Lung (tissue), 12 donors: ENCODE results near the gene TINAG. TPM values are rescaled to one million over a fixed set of nuclear protein-coding genes. Genes with fewer than 3 reads are reported as not detected.

Source experiments
- ATAC-seq: fragments of 200-7000 bp; cut with Tn5 transposase; one replicate; pipeline ENCODE4 v1.9.1; 2020; ENCODE audit warnings: moderate number of reproducible peaks; ENCODE audit not compliant: insufficient read depth, low FRiP score
- DNase-seq, 3 donors: peaks; one replicate each; pipeline ENCODE4 v3.0.0-alpha.2; 2013 to 2017
- H3K27ac ChIP-seq, 2 donors: one replicate each; pipeline ENCODE4 v1.5.1; 2013; ENCODE audit warnings: mild to moderate bottlenecking in 2 of 2, moderate library complexity in 2 of 2, control low read depth in 1 of 2, inconsistent platforms in 1 of 2, low read depth in 1 of 2, low read length in 1 of 2
- H3K27me3 ChIP-seq, 3 donors: one replicate each; pipeline ENCODE4 v1.5.1; 2013; ENCODE audit warnings: low read length in 2 of 3; ENCODE audit not compliant: control insufficient read depth in 3 of 3, insufficient read depth in 3 of 3
- H3K36me3 ChIP-seq, 4 donors: one replicate each; pipeline ENCODE4 v1.5.1; 2013; ENCODE audit warnings: low read length in 4 of 4, mild to moderate bottlenecking in 1 of 4, moderate library complexity in 1 of 4; ENCODE audit not compliant: control insufficient read depth in 4 of 4, insufficient read depth in 4 of 4
- H3K4me1 ChIP-seq, 5 donors: one replicate each; pipeline ENCODE4 v1.5.1; 2013; ENCODE audit warnings: low read length in 5 of 5, mild to moderate bottlenecking in 2 of 5, moderate library complexity in 1 of 5; ENCODE audit not compliant: control insufficient read depth in 5 of 5, insufficient read depth in 5 of 5
- H3K4me3 ChIP-seq: one replicate; pipeline ENCODE4 v1.5.1; 2013; ENCODE audit warnings: mild to moderate bottlenecking, control low read depth, moderate library complexity
- H3K9ac ChIP-seq, 2 donors: one replicate each; pipeline ENCODE4 v1.5.1; 2013; ENCODE audit warnings: low read length in 2 of 2, control low read depth in 1 of 2; ENCODE audit not compliant: insufficient read depth in 1 of 2
- H3K9me3 ChIP-seq, 4 donors: one replicate each; pipeline ENCODE4 v1.5.1; 2013; ENCODE audit warnings: low read length in 3 of 4, mild to moderate bottlenecking in 1 of 4, moderate library complexity in 1 of 4; ENCODE audit not compliant: control insufficient read depth in 4 of 4, insufficient read depth in 3 of 4
- WGBS, 2 donors: extraction: QIAGEN DNeasy Blood & Tissue Kit; methylation state at CpG; one replicate each; pipeline ENCODE4 v1.1.7; 2013; 5-methylcytosine and 5-hydroxymethylcytosine counted together
- polyA plus RNA-seq, 2 donors: library from polyadenylated mRNA; stranded (reverse); fragments of 200-250 nt; gene quantifications; one replicate each; pipeline ENCODE4 v1.2.1, GENCODE V29; 2013
- total RNA-seq, 2 donors: library from RNA; depleted of rRNA in 1 of 2; stranded (reverse); fragments of >200 nt in 1 of 2; gene quantifications; one replicate each; pipeline ENCODE4 v1.2.1, GENCODE V29; 2014 to 2021
- TF ChIP-seq, protein P1 (sequence below): IDR thresholded peaks from 2 replicates; pipeline ENCODE4 v1.5.1; 2012; ENCODE audit warnings: mild to moderate bottlenecking; ENCODE audit errors: control extremely low read depth, extremely low read depth
- donor health status: control.
- donor health status: control.
- donor health status: Bipolar disorder and iron deficiency.
- donor health status: healthy.
- donor health status: DM: yes; HTN: yes; CAD: no.

Gene TINAG
- total and polyA plus RNA-seq, 4 donors: not detected

DNA sequence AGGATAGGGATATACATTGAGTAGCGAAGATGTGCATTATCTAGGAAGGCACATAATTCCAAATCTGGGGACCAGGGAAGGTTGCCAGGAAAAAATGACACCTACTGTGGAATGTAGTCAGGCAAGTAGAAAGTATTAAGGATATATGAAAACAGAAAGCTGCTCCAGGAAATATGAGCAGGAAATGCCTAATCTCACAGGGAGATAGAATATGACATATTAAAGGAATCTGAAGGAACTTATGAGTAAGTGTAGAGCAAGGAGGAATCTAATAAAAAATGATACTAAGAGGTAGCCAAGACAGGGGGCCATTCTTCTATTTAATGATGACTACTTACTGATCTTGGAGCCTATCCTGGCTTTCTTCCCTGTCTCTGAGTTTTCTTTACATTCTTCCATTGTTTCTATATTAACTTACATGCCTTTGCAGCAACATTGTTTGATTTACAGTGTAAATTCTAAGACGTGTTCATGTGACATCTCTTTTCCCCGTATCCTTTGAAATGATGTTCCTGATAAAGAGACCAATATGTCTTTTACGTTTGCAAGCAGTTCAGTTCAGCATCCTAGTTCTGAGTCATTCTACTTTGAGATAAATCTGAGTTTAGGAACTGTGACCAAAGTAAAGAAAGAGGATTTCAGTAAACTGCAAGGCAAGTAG is 58.6 kb downstream of the TINAG start:
- no peak overlapping the region for H3K27ac ChIP-seq
- WGBS, 2 donors: 63 to 77% methylated on average over 4 of the region's 4 CpGs
- H3K36me3 ChIP-seq: no peaks in the 10 kb centered on the region
- DNase-seq (peak in 1 of 3 donors; percentile 2), ATAC-seq (no peak)
- H3K27me3 ChIP-seq: no peaks in the 10 kb centered on the region
- H3K9ac ChIP-seq: no peak overlapping the region
- H3K9me3 ChIP-seq: no peaks in the 10 kb centered on the region
- TF ChIP-seq, protein P1, sequence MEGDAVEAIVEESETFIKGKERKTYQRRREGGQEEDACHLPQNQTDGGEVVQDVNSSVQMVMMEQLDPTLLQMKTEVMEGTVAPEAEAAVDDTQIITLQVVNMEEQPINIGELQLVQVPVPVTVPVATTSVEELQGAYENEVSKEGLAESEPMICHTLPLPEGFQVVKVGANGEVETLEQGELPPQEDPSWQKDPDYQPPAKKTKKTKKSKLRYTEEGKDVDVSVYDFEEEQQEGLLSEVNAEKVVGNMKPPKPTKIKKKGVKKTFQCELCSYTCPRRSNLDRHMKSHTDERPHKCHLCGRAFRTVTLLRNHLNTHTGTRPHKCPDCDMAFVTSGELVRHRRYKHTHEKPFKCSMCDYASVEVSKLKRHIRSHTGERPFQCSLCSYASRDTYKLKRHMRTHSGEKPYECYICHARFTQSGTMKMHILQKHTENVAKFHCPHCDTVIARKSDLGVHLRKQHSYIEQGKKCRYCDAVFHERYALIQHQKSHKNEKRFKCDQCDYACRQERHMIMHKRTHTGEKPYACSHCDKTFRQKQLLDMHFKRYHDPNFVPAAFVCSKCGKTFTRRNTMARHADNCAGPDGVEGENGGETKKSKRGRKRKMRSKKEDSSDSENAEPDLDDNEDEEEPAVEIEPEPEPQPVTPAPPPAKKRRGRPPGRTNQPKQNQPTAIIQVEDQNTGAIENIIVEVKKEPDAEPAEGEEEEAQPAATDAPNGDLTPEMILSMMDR: no peak
- no peak overlapping the region for H3K4me3 ChIP-seq
- H3K4me1 ChIP-seq: no peaks in the 10 kb centered on the region

DNA sequence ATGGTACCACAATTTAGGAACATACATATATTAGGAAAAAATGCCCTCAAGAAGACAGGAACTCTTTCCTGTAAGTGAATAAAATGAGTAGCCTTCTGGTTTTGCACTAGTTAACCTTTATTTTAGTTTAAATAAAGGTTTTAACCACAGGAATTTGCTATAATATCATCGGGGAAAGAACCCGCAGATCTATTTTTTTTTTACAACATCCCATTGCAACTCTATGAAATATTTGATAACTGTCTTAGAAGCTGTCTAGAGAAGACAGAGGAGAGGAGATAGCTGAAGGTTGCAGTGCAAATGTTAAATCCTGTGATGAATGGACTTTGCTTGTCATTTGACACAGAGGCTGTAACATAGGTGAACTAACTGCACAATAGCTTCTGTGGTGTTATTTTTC is 69.5 kb downstream of the TINAG start:
- WGBS, 2 donors: 89 to 93% methylated on average over 2 of the region's 2 CpGs
- Histone ChIP-seq H3K27ac (no peak overlapping the region), H3K4me3 (no peak overlapping the region), H3K4me1 (no peaks in the 10 kb centered on the region), H3K9me3 (no peaks in the 10 kb centered on the region), H3K36me3 (no peaks in the 10 kb centered on the region), H3K27me3 (no peaks in the 10 kb centered on the region), H3K9ac (no peak overlapping the region)
- DNase-seq: no peak
- TF ChIP-seq, protein P1: no peak
- no peak for ATAC-seq

GRCh38 chr6:54386295-54386694 is 78.1 kb downstream of the TINAG start:
- H3K4me1 ChIP-seq: no peaks in the 10 kb centered on the region
- no peaks in the 10 kb centered on the region for H3K36me3 ChIP-seq
- no peaks in the 10 kb centered on the region for H3K9me3 ChIP-seq
- no peak overlapping the region for H3K9ac ChIP-seq
- no peak overlapping the region for H3K4me3 ChIP-seq
- no peak overlapping the region for H3K27ac ChIP-seq
- DNase-seq (no peak), ATAC-seq (no peak)
- 88% methylated on average over 5 of the region's 5 CpGs for WGBS, 2 donors
- H3K27me3 ChIP-seq: no peaks in the 10 kb centered on the region
- TF ChIP-seq, protein P1: no peak

GRCh38 chr6:54390362-54390761 is 82.1 kb downstream of the TINAG start:
- H3K9ac ChIP-seq: no peak overlapping the region
- no peak overlapping the region for H3K27ac ChIP-seq
- no peaks in the 10 kb centered on the region for H3K36me3 ChIP-seq
- TF ChIP-seq, protein P1: no peak
- peaks cover 0 to 3% (median 0%) of the 10 kb centered on the region in 4 donors for H3K9me3 ChIP-seq
- no peaks in the 10 kb centered on the region for H3K4me1 ChIP-seq
- ATAC-seq (no peak), DNase-seq (no peak)
- no peak overlapping the region for H3K4me3 ChIP-seq
- no peaks in the 10 kb centered on the region for H3K27me3 ChIP-seq
